DND-41 (cell line): ENCODE results near the gene KHDC4.
"Not testable (repeated sequence)": the region's sequence is repeated elsewhere in the genome, so short reads cannot be mapped to it uniquely, and the experiment has no call there.

ENCODE experiments used
- ATAC-seq: fragments of 200-7000 bp; cut with Tn5 transposase; 3 replicates; pipeline ENCODE4 v1.9.1; 2021; ENCODE audit warnings: low read depth; ENCODE audit not compliant: insufficient read depth
- DNase-seq: peaks from one replicate; pipeline ENCODE4 v3.0.0-alpha.2; 2020
- H2AFZ ChIP-seq: 2 replicates; pipeline ENCODE4 v1.6.0; 2012; ENCODE audit warnings: low read depth, low read length
- H3K27ac ChIP-seq: 2 replicates; pipeline ENCODE4 v1.5.1; 2012; ENCODE audit warnings: low read length, inconsistent platforms
- H3K27me3 ChIP-seq: fragments of 200-600 bp; sonication (generic); 2 replicates; pipeline ENCODE4 v1.6.0; 2012; ENCODE audit warnings: low read length, mild to moderate bottlenecking, inconsistent platforms; ENCODE audit not compliant: insufficient read depth, poor library complexity
- H3K36me3 ChIP-seq: 2 replicates; pipeline ENCODE4 v1.5.1; 2012; ENCODE audit warnings: low read length, inconsistent platforms; ENCODE audit not compliant: insufficient read depth
- H3K4me1 ChIP-seq: 2 replicates; pipeline ENCODE4 v1.5.1; 2012; ENCODE audit warnings: mild to moderate bottlenecking, low read length; ENCODE audit not compliant: insufficient read depth
- H3K4me2 ChIP-seq: 2 replicates; pipeline ENCODE4 v1.6.0; 2012; ENCODE audit warnings: mild to moderate bottlenecking, moderate library complexity, low read length, inconsistent platforms; ENCODE audit not compliant: insufficient read depth
- H3K4me3 ChIP-seq, 2 experiments: fragments of 200-600 bp in 1 of 2; shearing (Covaris generic) in 1 of 2; 2 replicates each; pipeline ENCODE4 v1.5.1; 2012 to 2016; ENCODE audit warnings: inconsistent platforms in 2 of 2, low read length in 2 of 2, mild to moderate bottlenecking in 2 of 2, low read depth in 1 of 2, moderate library complexity in 1 of 2
- H3K79me2 ChIP-seq: 2 replicates; pipeline ENCODE4 v1.6.0; 2012; ENCODE audit warnings: low read length, inconsistent platforms; ENCODE audit not compliant: insufficient read depth
- H3K9ac ChIP-seq: 2 replicates; pipeline ENCODE4 v1.6.0; 2012; ENCODE audit warnings: low read depth, mild to moderate bottlenecking, inconsistent platforms, low read length, moderate library complexity
- H3K9me3 ChIP-seq: 2 replicates; pipeline ENCODE4 v1.5.1; 2012; ENCODE audit warnings: low read length, moderate library complexity, mild to moderate bottlenecking, inconsistent platforms; ENCODE audit not compliant: insufficient read depth, severe bottlenecking
- H4K20me1 ChIP-seq: 2 replicates; pipeline ENCODE4 v1.6.0; 2012; ENCODE audit warnings: low read length; ENCODE audit not compliant: insufficient read depth
- EZH2 ChIP-seq: IDR thresholded peaks from 3 replicates; pipeline ENCODE4 v1.6.1; 2012; ENCODE audit warnings: borderline replicate concordance, low read depth, mild to moderate bottlenecking, moderate library complexity, low read length, inconsistent platforms; ENCODE audit not compliant: severe bottlenecking
- TF ChIP-seq, protein P1 (sequence below): IDR thresholded peaks from 2 replicates; pipeline ENCODE4 v1.5.1; 2012; ENCODE audit warnings: borderline replicate concordance, low read length, moderate library complexity, mild to moderate bottlenecking; ENCODE audit not compliant: poor library complexity, severe bottlenecking; ENCODE audit errors: extremely low read depth

The KHDC4 gene

DNA sequence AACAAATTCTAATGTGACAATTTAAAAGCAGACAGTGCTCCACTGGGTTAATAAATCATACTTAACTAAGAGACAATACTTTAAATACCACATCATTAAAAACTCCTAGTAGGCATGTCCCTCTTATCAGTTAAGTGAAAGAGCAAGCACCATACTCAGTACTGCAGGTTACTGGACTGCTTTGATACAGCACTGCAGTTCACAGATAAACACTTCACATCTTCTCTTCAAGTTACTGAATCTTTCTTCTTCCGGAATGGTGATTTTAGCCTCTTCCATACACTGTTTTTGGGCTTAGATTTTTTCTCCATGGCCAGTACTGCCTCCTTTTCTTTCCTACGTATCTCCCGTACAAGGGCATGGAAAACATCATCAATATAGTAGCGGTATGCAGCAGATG, 34.1 kb downstream of the KHDC4 start:
- ATAC-seq (no peak), DNase-seq (no peak)
- Histone ChIP-seq H3K9ac (no peak overlapping the region), H3K27me3 (no peaks in the 10 kb centered on the region), H4K20me1 (no peaks in the 10 kb centered on the region), H3K27ac (no peak overlapping the region), H3K4me2 (no peak overlapping the region), H3K36me3 (peaks cover 63% of the 10 kb centered on the region), H3K9me3 (no peaks in the 10 kb centered on the region), H2AFZ (no peak overlapping the region), H3K4me3 (no peak overlapping the region), H3K79me2 (no peaks in the 10 kb centered on the region), H3K4me1 (no peaks in the 10 kb centered on the region)
- TF ChIP-seq, protein P1, sequence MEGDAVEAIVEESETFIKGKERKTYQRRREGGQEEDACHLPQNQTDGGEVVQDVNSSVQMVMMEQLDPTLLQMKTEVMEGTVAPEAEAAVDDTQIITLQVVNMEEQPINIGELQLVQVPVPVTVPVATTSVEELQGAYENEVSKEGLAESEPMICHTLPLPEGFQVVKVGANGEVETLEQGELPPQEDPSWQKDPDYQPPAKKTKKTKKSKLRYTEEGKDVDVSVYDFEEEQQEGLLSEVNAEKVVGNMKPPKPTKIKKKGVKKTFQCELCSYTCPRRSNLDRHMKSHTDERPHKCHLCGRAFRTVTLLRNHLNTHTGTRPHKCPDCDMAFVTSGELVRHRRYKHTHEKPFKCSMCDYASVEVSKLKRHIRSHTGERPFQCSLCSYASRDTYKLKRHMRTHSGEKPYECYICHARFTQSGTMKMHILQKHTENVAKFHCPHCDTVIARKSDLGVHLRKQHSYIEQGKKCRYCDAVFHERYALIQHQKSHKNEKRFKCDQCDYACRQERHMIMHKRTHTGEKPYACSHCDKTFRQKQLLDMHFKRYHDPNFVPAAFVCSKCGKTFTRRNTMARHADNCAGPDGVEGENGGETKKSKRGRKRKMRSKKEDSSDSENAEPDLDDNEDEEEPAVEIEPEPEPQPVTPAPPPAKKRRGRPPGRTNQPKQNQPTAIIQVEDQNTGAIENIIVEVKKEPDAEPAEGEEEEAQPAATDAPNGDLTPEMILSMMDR = no peak
- no peak for TF ChIP-seq EZH2

DNA sequence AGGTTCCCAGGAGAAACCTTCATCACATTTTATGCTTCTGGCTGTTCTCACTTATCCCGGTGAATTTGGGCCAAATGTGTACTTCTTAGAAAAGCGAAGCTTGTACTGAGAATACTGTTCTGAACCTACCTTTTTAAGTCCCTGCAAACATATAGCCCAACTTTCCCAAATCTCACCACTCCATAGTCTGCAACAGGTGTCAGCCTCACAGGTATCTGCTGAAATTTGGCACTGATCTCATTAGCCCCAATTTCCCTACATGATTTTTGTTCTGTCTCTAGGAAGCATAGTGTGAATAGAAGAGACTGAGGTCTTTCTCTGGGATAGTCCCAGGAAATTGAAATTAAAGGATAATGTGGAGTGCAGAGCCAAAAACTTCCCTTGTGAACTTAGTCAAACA, 34.5 kb downstream of the KHDC4 start:
- DNase-seq (no peak), ATAC-seq (no peak)
- H3K27me3 ChIP-seq = no peaks in the 10 kb centered on the region
- H3K4me3 ChIP-seq = no peak overlapping the region
- no peak overlapping the region for H3K9ac ChIP-seq
- H3K9me3 ChIP-seq = no peaks in the 10 kb centered on the region
- no peak overlapping the region for H3K27ac ChIP-seq
- no peaks in the 10 kb centered on the region for H3K79me2 ChIP-seq
- no peak overlapping the region for H3K4me2 ChIP-seq
- no peaks in the 10 kb centered on the region for H4K20me1 ChIP-seq
- H3K4me1 ChIP-seq = no peaks in the 10 kb centered on the region
- no peak for TF ChIP-seq EZH2
- TF ChIP-seq, protein P1 = no peak
- no peak overlapping the region for H2AFZ ChIP-seq
- H3K36me3 ChIP-seq = peaks cover 58% of the 10 kb centered on the region

DNA sequence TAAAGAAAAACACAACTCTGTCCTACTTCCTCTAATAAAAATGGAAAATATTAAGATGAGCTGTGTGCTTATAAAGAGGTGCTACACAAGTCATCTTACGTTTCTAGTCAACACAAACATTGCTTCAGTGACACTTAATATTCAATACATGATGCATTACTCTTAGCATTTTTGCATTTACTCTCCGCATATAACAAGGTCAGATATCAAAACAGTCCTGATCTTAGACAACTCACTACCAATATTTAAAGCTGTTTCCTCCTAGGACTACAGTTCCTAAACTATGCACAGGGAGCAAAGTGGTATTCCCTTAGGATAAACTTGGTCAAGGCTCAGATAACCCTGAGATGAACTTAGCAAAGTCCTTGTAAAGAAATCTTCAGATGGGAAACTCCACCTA, 35.3 kb downstream of the KHDC4 start:
- Histone ChIP-seq H3K9ac (no peak overlapping the region), H4K20me1 (no peaks in the 10 kb centered on the region), H3K4me3 (no peak overlapping the region), H3K27ac (no peak overlapping the region), H3K27me3 (no peaks in the 10 kb centered on the region), H3K36me3 (peaks cover 50% of the 10 kb centered on the region), H3K9me3 (no peaks in the 10 kb centered on the region), H3K4me1 (0 out of 2 replicates have a peak, but pooled peaks cover 2% of the 10 kb centered on the region), H3K79me2 (no peaks in the 10 kb centered on the region), H3K4me2 (no peak overlapping the region), H2AFZ (no peak overlapping the region)
- TF ChIP-seq, protein P1 = no peak
- TF ChIP-seq EZH2 = no peak
- no peak for ATAC-seq
- no peak for DNase-seq

DNA sequence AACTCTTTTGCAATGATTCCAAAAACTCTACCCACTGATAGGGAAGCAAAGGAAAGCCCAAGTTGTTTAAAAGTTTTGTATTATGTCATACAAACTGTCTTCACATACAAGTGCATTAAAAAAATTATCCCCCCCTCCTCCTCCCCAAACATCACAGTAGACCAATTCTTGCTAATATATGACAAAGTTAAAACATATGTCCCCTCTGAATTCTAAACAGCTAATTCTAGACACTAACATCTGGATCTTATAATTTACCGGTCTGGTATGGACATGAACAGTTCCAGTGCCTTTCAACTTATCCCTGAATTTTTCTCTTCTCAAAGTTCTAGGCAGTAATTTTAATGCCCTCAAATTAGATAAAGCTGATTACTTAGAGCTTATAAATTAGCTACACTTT, 36.5 kb downstream of the KHDC4 start:
- 0 out of 2 replicates have a peak, but pooled peaks cover 4% of the 10 kb centered on the region for H3K4me1 ChIP-seq
- H3K4me3 ChIP-seq = no peak overlapping the region
- H3K36me3 ChIP-seq = peaks cover 42% of the 10 kb centered on the region
- no peaks in the 10 kb centered on the region for H3K79me2 ChIP-seq
- no peaks in the 10 kb centered on the region for H3K9me3 ChIP-seq
- H4K20me1 ChIP-seq = no peaks in the 10 kb centered on the region
- no peak overlapping the region for H3K9ac ChIP-seq
- ATAC-seq = no peak
- H2AFZ ChIP-seq = no peak overlapping the region
- no peak for TF ChIP-seq EZH2
- TF ChIP-seq, protein P1 = no peak
- no peak overlapping the region for H3K27ac ChIP-seq
- DNase-seq = no peak
- no peak overlapping the region for H3K4me2 ChIP-seq
- no peaks in the 10 kb centered on the region for H3K27me3 ChIP-seq

DNA sequence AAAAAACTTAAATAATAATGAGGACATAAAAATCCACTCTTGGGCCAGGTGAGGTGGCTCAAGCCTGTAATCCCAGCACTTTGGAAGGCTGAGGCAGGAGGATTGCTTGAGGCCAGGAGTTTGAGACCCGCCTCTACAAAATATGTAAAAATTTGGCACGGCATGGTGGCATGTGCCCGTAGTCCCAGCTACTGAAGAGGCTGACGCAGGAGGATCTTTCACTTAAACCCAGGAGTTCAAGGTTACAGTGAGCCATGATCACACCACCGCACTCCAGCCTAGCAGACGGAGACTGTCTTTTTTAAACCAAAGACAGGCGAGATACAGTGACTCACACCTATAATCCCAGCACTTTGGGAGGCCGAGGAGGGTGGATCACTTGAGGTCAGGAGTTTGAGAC, 37.7 kb downstream of the KHDC4 start:
- not testable (repeated sequence) for H3K4me3 ChIP-seq, H2AFZ ChIP-seq, H3K79me2 ChIP-seq, H3K4me1 ChIP-seq, H3K9me3 ChIP-seq, H3K9ac ChIP-seq, DNase-seq, ATAC-seq, H4K20me1 ChIP-seq, H3K27me3 ChIP-seq, H3K27ac ChIP-seq, H3K4me2 ChIP-seq
- H3K36me3 ChIP-seq = peaks cover 36% of the 10 kb centered on the region
